Subcutaneous adipose tissue (tissue), 4 donors: ENCODE measurements around the gene HLA-DPB1. TPM values are rescaled to one million over a fixed set of nuclear protein-coding genes. Genes with fewer than 3 reads are reported as not detected.

Experiments used
- total RNA-seq, 4 donors: library from RNA; depleted of rRNA; stranded (reverse); fragments of >200 nt; gene quantifications; one replicate each; pipeline ENCODE4 v1.1.0, GENCODE V29; 2016
- TF ChIP-seq, protein P1 (sequence below): fragments of 450-650 bp; IDR thresholded peaks from one replicate; pipeline ENCODE4 v1.5.1; 2016; ENCODE audit warnings: low read depth, mild to moderate bottlenecking, control low read depth, antibody characterized with exemption, moderate library complexity

Gene HLA-DPB1
- total RNA-seq, 4 donors from 2014 or later, result 43.9 to 256 (median 83.0) TPM

DNA sequence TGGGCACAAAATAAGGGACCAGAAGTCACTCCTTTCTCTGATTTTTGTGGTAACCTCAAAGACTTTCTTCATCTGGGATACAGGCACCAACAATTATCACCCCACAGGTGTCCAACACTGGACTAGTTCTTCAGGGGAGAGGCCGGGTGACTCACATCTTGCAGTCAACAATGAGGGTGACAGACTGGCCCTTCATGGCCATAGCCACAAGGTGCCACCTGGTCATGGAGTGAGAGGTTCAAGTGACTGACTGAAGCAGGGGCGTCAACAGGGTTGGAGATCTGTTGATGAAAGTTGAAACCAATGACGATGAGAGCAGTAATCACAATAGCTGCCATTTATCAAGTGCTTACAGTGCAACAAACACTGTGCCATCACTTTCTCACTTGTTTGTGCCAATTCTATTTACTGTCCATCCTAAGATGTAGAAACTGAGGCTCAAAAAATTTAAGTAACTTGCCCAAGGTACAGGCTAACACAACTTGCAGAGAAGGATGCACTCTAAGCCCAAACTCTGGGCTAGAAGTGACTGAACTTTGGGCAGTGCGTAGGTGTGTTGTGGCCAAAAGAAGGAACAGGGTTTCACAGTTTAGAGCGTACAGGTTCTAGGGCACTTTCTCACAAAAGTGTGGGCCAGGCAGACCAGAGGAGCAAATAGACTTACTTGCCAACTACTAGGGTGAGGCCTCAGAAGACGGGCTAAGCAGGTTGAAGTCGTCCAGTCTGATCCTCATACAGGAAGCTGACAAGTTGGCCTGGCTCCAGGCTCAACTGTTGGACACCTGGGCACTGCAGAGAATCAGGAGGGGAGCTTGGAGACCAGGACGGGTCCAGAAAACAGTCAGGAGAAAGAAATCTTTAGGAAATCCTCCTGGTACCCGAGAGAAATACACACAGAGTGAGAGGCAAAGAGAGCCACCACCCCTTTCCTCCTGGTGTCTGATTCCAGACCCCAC, 30.4 kb downstream of the HLA-DPB1 start:
- TF ChIP-seq, protein P1, sequence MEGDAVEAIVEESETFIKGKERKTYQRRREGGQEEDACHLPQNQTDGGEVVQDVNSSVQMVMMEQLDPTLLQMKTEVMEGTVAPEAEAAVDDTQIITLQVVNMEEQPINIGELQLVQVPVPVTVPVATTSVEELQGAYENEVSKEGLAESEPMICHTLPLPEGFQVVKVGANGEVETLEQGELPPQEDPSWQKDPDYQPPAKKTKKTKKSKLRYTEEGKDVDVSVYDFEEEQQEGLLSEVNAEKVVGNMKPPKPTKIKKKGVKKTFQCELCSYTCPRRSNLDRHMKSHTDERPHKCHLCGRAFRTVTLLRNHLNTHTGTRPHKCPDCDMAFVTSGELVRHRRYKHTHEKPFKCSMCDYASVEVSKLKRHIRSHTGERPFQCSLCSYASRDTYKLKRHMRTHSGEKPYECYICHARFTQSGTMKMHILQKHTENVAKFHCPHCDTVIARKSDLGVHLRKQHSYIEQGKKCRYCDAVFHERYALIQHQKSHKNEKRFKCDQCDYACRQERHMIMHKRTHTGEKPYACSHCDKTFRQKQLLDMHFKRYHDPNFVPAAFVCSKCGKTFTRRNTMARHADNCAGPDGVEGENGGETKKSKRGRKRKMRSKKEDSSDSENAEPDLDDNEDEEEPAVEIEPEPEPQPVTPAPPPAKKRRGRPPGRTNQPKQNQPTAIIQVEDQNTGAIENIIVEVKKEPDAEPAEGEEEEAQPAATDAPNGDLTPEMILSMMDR, result no peak

DNA sequence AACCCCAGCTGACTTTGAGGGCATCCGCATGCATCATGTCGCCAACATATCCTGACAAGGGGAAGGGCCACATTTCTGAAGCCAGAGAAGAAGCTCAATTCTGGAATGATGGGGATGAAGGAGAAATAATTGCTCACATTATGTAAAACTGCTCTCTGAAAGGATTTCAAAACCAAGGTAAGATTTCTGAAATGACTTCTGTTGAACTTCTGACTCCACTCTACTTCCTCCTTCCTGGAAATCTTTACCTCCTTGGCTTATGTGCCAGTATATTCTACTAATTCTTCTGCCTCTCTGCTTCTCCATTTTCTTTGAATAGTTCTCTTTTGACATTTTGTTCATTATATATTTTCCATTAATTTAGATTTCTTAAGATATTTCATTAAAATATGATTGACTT, 31.9 kb downstream of the HLA-DPB1 start:
- TF ChIP-seq, protein P1, result no peak

DNA sequence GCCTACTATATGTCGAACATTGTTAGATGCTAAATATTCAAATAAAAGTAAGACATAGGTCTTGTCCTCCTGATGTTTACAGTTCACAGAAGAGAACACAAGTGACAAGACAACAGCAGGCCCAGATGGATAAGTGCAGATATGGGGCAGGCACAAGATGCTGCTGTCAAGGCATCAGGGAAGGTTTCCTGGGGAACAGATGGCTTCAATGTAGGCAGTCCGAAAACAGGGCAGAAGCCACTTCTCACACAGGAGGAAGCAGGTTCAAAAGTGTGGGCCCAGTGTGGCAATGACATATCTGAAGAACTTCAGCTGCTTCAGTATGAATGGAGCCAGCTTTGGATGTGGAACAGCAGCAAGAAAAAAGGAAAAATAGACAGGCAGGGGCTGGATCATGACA, 32.5 kb downstream of the HLA-DPB1 start:
- TF ChIP-seq, protein P1, result no peak

DNA sequence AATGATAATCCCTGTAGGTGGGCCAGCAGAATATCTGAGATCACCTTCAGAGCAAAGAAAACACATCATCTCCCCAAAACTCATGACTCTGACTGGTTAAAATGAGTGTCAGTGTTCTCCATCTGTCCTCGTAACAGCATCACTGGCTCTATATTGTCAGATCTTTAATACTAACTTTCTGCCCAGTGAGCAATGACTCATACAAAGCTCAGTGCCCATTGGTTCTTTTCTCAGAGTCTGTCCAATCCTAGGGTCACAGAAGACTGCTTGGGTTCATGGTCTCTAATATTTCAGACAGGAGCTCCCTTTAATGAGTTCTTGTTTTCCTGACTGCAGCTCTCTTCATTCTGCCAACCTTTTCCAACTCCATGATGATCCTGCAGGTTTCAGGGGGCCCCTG, 36.4 kb downstream of the HLA-DPB1 start:
- TF ChIP-seq, protein P1, result no peak

DNA sequence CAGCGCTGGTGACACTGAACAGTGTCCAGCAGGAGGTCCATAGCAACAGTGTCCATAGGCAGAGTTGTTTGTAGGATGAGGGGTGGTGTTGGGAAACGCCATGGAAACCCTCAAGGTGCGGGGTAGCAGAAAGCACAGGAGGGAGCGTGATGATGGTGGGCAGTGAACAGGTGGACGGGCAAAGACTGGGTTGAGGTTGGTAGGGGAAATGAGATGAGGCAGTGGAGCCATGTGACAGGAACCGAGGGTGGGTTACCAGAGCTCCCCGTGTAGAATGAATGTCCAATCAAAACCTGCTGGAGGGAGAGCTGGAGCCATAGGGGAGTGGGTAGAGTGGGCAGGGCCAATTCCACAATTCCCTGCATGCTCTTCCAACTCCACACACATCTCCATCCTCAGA, 38.0 kb downstream of the HLA-DPB1 start:
- TF ChIP-seq, protein P1, result no peak

DNA sequence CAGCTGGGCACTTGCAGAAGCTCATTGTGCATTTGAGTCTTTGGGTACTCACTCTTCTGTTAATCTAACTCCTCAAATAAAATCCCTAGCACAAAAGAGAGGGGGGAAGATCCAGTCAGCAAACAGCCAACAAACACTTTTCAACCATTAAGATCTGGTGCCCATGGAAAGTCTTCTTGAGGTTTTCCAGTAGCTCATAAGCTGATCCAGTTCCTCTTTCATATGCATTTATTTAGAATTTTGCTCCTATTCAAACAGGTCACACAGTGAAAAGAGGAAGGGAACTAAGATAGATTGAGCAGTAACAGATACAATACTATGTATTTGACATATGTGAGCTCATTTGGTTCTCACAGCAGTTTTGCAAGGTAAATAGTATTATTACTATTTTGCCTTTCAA, 38.6 kb downstream of the HLA-DPB1 start:
- TF ChIP-seq, protein P1, result no peak

DNA sequence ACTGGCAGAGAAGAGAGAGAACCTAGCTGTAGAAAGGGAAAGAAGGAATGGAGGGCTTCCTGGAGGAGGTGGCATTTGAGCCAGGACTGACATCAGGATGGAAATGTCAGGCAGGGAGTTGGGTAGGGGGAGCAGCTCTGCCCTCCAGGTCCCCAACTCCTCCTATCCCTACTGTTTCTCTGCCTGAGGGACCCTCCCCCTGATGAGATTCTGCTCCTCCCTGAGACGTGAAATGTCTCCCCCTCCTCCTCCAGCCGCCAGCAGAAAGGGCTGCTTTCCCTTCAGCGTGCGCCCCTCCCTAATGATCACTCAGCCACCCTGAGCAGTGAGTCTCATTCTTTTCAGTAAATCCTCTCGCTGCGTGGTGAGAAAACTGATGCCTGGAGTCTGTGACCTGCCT, 40.6 kb downstream of the HLA-DPB1 start:
- TF ChIP-seq, protein P1, result no peak
